ENCODE data around the gene SCRN1.

Gene SCRN1

GRCh38 chr7:29929018-29929807, 60.4 kb downstream of the SCRN1 start:
- no peak for DNase-seq

- DNase-seq = no peak
Observed at GRCh38 chr7:29926741-29927140, 62.9 kb downstream of the SCRN1 start.

GRCh38 chr7:29926216-29926615, 63.4 kb downstream of the SCRN1 start:
- peak in 2 of 56 donors; percentile 17 to 26 for DNase-seq

- DNase-seq = peak in 3 of 56 donors; percentile 16 to 58 (median 27)
Observed at GRCh38 chr7:29924684-29925083, 64.9 kb downstream of the SCRN1 start.

- DNase-seq = no peak
Observed at GRCh38 chr7:29924006-29924405, 65.6 kb downstream of the SCRN1 start.

- DNase-seq = peak in 2 of 56 donors; percentile 14 to 31
Observed at GRCh38 chr7:29922921-29923700, 66.5 kb downstream of the SCRN1 start.

- peak in 24 of 56 donors; percentile 16 to 61 (median 29) for DNase-seq
Observed at GRCh38 chr7:29921404-29922010, 68.1 kb downstream of the SCRN1 start.

GRCh38 chr7:29920491-29920890, 69.1 kb downstream of the SCRN1 start:
- DNase-seq = no peak

- no peak for DNase-seq
Observed at GRCh38 chr7:29919790-29920189, 69.8 kb downstream of the SCRN1 start.

- DNase-seq = no peak
Observed at GRCh38 chr7:29918850-29919249, 70.8 kb downstream of the SCRN1 start.

GRCh38 chr7:29917641-29918040, 72.0 kb downstream of the SCRN1 start:
- DNase-seq = peak in 14 of 56 donors; percentile 10 to 62 (median 40)

- no peak for DNase-seq
Observed at GRCh38 chr7:29915481-29916215, 74.0 kb downstream of the SCRN1 start.

- DNase-seq = no peak
Observed at GRCh38 chr7:29914180-29914579, 75.4 kb downstream of the SCRN1 start.

GRCh38 chr7:29906200-29907022, 83.2 kb downstream of the SCRN1 start:
- DNase-seq = no peak

GRCh38 chr7:29900745-29901144, 88.9 kb downstream of the SCRN1 start:
- DNase-seq = no peak

- no peak for DNase-seq
Observed at GRCh38 chr7:29898301-29898700, 91.3 kb downstream of the SCRN1 start.

GRCh38 chr7:29896685-29897411, 92.8 kb downstream of the SCRN1 start:
- DNase-seq = no peak

GRCh38 chr7:29895559-29895958, 94.0 kb downstream of the SCRN1 start:
- no peak for DNase-seq

GRCh38 chr7:29894256-29894655, 95.3 kb downstream of the SCRN1 start:
- DNase-seq = no peak

All from nucleus accumbens (tissue), 56 donors.